K562 (cell line): Measurements from ENCODE around the gene DEGS2. TPM values are rescaled to one million over a fixed set of nuclear protein-coding genes. Genes with fewer than 3 reads are reported as not detected.

ENCODE experiments used
- EHMT2 ChIP-seq: fragments of 450-650 bp; IDR thresholded peaks from 2 replicates; pipeline ENCODE4 v1.6.1; 2018; ENCODE audit warnings: antibody characterized with exemption
- ELF2 ChIP-seq: fragments of 250-450 bp; sonication (Bioruptor Pico); IDR thresholded peaks from 2 replicates; pipeline ENCODE4 v1.5.0; 2021; ENCODE audit warnings: mild to moderate bottlenecking
- ETV1 ChIP-seq: fragments of 450-650 bp; conservative IDR thresholded peaks from 2 replicates; pipeline ENCODE4 v1.6.1; 2016; ENCODE audit warnings: missing genetic modification characterization, control low read depth, low read depth, missing compliant biosample characterization
- MCM2 ChIP-seq: fragments of 450-650 bp; IDR thresholded peaks from 2 replicates; pipeline ENCODE4 v1.6.1; 2017; ENCODE audit warnings: low read depth, mild to moderate bottlenecking
- NR1H2 ChIP-seq: sonication (generic); formaldehyde crosslinking; IDR thresholded peaks from 2 replicates; pipeline ENCODE4 v1.4.0; 2020; ENCODE audit warnings: mild to moderate bottlenecking, missing genetic modification reagents
- STAT5B ChIP-seq: fragments of 250-450 bp; sonication (Bioruptor Pico); IDR thresholded peaks from 2 replicates; pipeline ENCODE4 v1.8.0; 2021; ENCODE audit warnings: mild to moderate bottlenecking, inconsistent platforms
- TEAD4 ChIP-seq, 2 experiments: sonication (generic) in 1 of 2; formaldehyde crosslinking in 1 of 2; IDR thresholded peaks; 2 replicates each; pipeline versions ENCODE4 v1.6.1 to v1.8.0; 2012 to 2022; ENCODE audit warnings: borderline replicate concordance in 1 of 2, inconsistent platforms in 1 of 2, low read length in 1 of 2, mild to moderate bottlenecking in 1 of 2, missing genetic modification reagents in 1 of 2
- ZNF175 ChIP-seq: fragments of 200-800 bp; sonication (Bioruptor generic); IDR thresholded peaks from 2 replicates; pipeline ENCODE4 v1.6.1; 2016; ENCODE audit warnings: low read depth, mild to moderate bottlenecking, missing genetic modification characterization, missing compliant biosample characterization
- ZNF184 ChIP-seq: sonication (generic); formaldehyde crosslinking; IDR thresholded peaks from 2 replicates; pipeline ENCODE4 v1.5.0; 2020; ENCODE audit warnings: missing genetic modification reagents
- ZNF592 ChIP-seq: fragments of 450-650 bp; IDR thresholded peaks from 2 replicates; pipeline ENCODE4 v1.6.1; 2017; ENCODE audit warnings: antibody characterized with exemption, mild to moderate bottlenecking
- polyA plus RNA-seq, 8 experiments: library from polyadenylated mRNA; depleted of rRNA in 4 of 8; stranded (reverse) in 5 of 8; unstranded in 3 of 8; fragments of >200 nt; fragmentation: Nextera tagmentation in 2 of 8; fragmentation: Illumina TruSeq in 1 of 8; extraction: Ambion mirVana in 2 of 8; extraction: Trizol in 1 of 8; gene quantifications; 2 replicates each; pipeline versions ENCODE4 v1.2.1 to v1.2.3, GENCODE V29; 2011 to 2014; ENCODE audit warnings: inconsistent platforms in 1 of 8, missing spikeins in 1 of 8
- total RNA-seq, 7 experiments: library from RNA; depleted of rRNA in 6 of 7; stranded (reverse); fragments of >200 nt in 6 of 7; fragmentation: Illumina TruSeq in 2 of 7; extraction: Trizol in 2 of 7; gene quantifications; 2 replicates each; pipeline versions ENCODE4 v1.2.1 to v1.2.3, GENCODE V29; 2011 to 2021; ENCODE audit warnings: low replicate concordance in 1 of 7
- TF ChIP-seq, protein P1 (sequence below): fragments of 250-450 bp; sonication (Bioruptor Pico); IDR thresholded peaks from 2 replicates; pipeline ENCODE4 v1.5.0; 2021; ENCODE audit warnings: mild to moderate bottlenecking, moderate library complexity
- TF ChIP-seq, protein P2 (sequence below): sonication (generic); formaldehyde crosslinking; IDR thresholded peaks from 2 replicates; pipeline ENCODE4 v1.8.0; 2022; ENCODE audit warnings: mild to moderate bottlenecking, missing genetic modification reagents
- TF ChIP-seq, protein P3 (sequence below): sonication (generic); IDR thresholded peaks from 2 replicates; pipeline ENCODE4 v1.6.1; 2016
- TF ChIP-seq, protein P4 (sequence below): fragments of 250-450 bp; sonication (Bioruptor Pico); IDR thresholded peaks from 2 replicates; pipeline ENCODE4 v1.5.0; 2022; ENCODE audit warnings: mild to moderate bottlenecking

DEGS2 gene
- total and polyA plus RNA-seq, 9 of the 15 experiments (the other 6 are each of a cell fraction or from before 2014, with no cell fraction given): 0.22 to 2.9 (median 0.70) TPM

DNA sequence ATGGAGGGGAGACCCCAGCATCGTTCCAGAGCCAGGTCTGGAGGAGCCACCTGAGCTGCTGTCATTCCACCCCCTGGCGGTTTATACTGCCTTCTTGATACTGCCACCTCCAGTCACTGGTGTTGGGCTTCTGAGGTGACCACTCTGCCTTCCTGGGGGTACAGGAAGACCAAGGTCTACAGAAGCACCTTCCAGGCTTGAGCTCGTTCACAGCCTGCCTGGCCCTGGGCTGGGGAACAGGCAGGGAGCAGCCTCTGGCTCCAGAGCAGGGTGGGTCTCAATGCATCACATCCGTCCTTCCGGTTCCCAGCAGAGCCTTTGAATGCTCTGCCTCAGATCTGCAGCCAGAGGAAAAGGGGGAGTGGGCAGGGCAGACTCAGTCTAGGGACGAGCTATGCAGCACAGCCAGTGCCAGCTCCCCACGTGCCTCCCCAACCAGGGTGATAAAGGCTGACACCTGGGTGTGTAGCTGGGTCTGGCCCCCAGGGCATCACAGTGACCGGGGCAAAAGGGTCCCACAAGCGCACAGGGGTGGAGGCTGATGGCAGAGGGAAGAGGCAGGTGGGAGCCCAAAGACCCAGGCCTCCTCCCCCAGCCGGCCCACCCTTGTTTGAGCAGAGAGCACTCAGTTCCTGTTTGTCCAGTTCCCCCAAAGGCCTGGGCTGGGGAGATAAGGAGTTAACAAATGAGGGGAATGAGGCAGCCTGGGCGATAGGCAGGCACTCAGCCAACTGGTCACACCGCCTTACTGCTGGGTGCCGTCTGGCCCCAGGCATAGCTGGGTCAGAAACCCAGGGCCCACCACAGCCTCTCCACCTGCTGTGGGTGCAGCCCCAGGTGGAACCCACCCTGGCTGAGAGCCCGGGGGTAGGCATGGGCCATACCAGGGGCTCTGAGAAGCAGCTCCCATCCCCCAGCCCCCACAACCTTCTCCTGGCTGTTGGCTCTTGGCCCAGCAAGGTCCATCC, 17.1 kb downstream of the DEGS2 start (continued):
- TF ChIP-seq, protein P1, sequence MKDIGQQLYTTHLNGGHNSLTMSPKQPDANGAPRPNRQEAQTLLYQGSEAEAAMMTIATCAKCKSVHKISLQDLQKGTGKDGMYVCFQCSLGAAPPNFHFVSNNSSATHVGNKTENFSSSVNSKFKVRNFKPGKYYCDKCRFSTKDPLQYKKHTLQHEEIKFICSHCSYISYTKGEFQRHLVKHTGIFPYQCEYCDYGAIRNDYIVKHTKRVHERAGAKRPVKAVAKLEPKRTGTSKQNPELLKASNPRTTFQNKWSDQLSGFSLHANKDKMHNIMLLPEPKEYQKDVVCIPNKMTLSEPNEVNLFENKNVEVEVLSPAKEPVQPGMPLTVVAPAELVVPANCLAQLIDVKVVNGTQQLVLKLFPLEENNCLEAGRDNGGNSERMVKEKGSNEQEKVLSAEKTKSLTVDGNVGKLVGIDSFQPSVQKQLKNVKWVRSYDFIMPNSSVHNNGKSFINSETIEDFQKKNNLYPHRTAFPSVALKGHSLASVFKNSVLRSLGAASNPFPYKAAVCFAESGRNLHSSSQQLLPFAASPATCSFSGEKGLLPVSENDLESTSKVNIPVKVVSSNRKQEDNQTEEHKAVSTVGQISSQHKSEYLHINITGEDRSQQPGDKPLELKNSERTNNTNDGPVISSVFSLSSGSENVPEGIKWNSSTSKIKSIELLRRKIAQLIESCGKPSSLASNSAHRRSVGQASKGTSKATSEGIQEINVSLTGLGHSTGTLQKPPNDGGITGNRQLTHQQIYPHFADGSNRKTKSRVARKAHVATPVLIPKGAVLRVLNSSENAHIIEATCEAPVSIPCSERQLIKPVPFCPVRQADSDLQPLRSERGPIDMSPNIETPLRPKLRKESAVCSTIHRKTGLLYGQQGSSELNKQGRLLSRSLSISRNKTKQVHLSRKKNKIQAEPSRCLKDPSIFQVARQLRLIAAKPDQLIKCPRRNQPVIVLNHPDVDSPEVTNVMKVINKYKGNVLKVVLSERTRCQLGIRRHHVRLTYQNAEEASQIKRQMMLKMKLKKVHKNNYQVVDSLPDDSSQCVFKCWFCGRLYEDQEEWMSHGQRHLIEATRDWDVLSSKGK (CRISPR knock-in tag): no peak
- TF ChIP-seq, protein P2, sequence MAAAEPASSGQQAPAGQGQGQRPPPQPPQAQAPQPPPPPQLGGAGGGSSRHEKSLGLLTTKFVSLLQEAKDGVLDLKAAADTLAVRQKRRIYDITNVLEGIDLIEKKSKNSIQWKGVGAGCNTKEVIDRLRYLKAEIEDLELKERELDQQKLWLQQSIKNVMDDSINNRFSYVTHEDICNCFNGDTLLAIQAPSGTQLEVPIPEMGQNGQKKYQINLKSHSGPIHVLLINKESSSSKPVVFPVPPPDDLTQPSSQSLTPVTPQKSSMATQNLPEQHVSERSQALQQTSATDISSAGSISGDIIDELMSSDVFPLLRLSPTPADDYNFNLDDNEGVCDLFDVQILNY (CRISPR knock-in tag): no peak
- TF ChIP-seq, protein P3, sequence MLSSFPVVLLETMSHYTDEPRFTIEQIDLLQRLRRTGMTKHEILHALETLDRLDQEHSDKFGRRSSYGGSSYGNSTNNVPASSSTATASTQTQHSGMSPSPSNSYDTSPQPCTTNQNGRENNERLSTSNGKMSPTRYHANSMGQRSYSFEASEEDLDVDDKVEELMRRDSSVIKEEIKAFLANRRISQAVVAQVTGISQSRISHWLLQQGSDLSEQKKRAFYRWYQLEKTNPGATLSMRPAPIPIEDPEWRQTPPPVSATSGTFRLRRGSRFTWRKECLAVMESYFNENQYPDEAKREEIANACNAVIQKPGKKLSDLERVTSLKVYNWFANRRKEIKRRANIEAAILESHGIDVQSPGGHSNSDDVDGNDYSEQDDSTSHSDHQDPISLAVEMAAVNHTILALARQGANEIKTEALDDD: 0 out of 2 replicates have a peak, but pooled peaks have one; percentile 31
- TF ChIP-seq ZNF175 (CRISPR knock-in tag): peak; percentile 79
- TF ChIP-seq STAT5B (CRISPR knock-in tag): no peak
- no peak for TF ChIP-seq EHMT2
- TF ChIP-seq ZNF184: no peak
- TF ChIP-seq NR1H2 (CRISPR knock-in tag): no peak
- TF ChIP-seq TEAD4 (IDR thresholded peaks at IDR 0.05; ENCODE audit: low read length): peak; percentile 91
- TF ChIP-seq TEAD4 (CRISPR knock-in tag; IDR thresholded peaks at IDR 0.05; ENCODE audit: borderline replicate concordance): no peak
- TF ChIP-seq ELF2 (CRISPR knock-in tag): no peak
- TF ChIP-seq MCM2: no peak
- peak; percentile 79 for TF ChIP-seq ZNF592
- peak; percentile 52 for TF ChIP-seq ETV1
- TF ChIP-seq, protein P4, sequence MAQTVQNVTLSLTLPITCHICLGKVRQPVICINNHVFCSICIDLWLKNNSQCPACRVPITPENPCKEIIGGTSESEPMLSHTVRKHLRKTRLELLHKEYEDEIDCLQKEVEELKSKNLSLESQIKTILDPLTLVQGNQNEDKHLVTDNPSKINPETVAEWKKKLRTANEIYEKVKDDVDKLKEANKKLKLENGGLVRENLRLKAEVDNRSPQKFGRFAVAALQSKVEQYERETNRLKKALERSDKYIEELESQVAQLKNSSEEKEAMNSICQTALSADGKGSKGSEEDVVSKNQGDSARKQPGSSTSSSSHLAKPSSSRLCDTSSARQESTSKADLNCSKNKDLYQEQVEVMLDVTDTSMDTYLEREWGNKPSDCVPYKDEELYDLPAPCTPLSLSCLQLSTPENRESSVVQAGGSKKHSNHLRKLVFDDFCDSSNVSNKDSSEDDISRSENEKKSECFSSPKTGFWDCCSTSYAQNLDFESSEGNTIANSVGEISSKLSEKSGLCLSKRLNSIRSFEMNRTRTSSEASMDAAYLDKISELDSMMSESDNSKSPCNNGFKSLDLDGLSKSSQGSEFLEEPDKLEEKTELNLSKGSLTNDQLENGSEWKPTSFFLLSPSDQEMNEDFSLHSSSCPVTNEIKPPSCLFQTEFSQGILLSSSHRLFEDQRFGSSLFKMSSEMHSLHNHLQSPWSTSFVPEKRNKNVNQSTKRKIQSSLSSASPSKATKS (CRISPR knock-in tag): no peak
